SK-MEL-5 (cell line): Measurements from ENCODE around the gene ZNF331. TPM values are rescaled to one million over a fixed set of nuclear protein-coding genes. Genes with fewer than 3 reads are reported as not detected.

Experiments
- DNase-seq: peaks from one replicate; pipeline ENCODE4 v3.0.0-alpha.2; 2016; ENCODE audit warnings: low read depth, low spot score
- in situ Hi-C: cut with HindIII; loops from 2 replicates; pipeline ENCODE4 v1.10.0; 2016; ENCODE audit warnings: low sequenced_read_pairs, high pct_unique_total_duplicates, low pct_unique_long_range_greater_than_20kb
- total RNA-seq: library from RNA; depleted of rRNA; stranded (reverse); fragments of >200 nt; shearing (Covaris generic); gene quantifications from 2 replicates; pipeline ENCODE4 v1.2.3, GENCODE V29; 2014

The ZNF331 gene
- total RNA-seq, 1 experiment from 2014 or later, result 4.3 TPM

- in situ Hi-C loops, result no loop called here
- DNase-seq, result no peak
Measured at GRCh38 chr19:53518716-53519115, 19.2 kb upstream of the ZNF331 start.

GRCh38 chr19:53519446-53519845 lies 18.5 kb upstream of the ZNF331 start:
- in situ Hi-C loops, result no loop called here
- DNase-seq, result peak; percentile 6

- in situ Hi-C loops, result no loop called here
- DNase-seq, result no peak
Measured at GRCh38 chr19:53520163-53520546, 17.8 kb upstream of the ZNF331 start.

GRCh38 chr19:53520547-53521372 lies 17.2 kb upstream of the ZNF331 start:
- in situ Hi-C loops, result no loop called here
- peak; percentile 98 for DNase-seq

GRCh38 chr19:53521373-53522202 lies 16.4 kb upstream of the ZNF331 start:
- in situ Hi-C loops, result no loop called here

GRCh38 chr19:53525922-53526321 lies 12.0 kb upstream of the ZNF331 start:
- in situ Hi-C loops, result no loop called here
- no peak for DNase-seq

More at GRCh38 chr19:53521373-53522202, 16.4 kb upstream of the ZNF331 start:
- DNase-seq, result no peak

GRCh38 chr19:53530622-53531021 lies 7.3 kb upstream of the ZNF331 start:
- in situ Hi-C loops, result no loop called here
- no peak for DNase-seq

GRCh38 chr19:53531457-53531856 lies 6.5 kb upstream of the ZNF331 start:
- no peak for DNase-seq
- in situ Hi-C loops, result no loop called here

- no peak for DNase-seq
- in situ Hi-C loops, result no loop called here
Measured at GRCh38 chr19:53532362-53532761, 5.6 kb upstream of the ZNF331 start.

GRCh38 chr19:53536225-53536548 lies 1.8 kb upstream of the ZNF331 start:
- no peak for DNase-seq
- in situ Hi-C loops, result no loop called here

GRCh38 chr19:53537121-53537520 lies 824 bp upstream of the ZNF331 start:
- DNase-seq, result no peak
- in situ Hi-C loops, result no loop called here

- in situ Hi-C loops, result no loop called here
- no peak for DNase-seq
Measured at GRCh38 chr19:53538378-53539109, 599 bp downstream of the ZNF331 start.

GRCh38 chr19:53540091-53540490 lies 2.1 kb downstream of the ZNF331 start:
- no peak for DNase-seq
- in situ Hi-C loops, result no loop called here

- DNase-seq, result no peak
- in situ Hi-C loops, result no loop called here
Measured at GRCh38 chr19:53541971-53542370, 4.0 kb downstream of the ZNF331 start.

- in situ Hi-C loops, result no loop called here
- no peak for DNase-seq
Measured at GRCh38 chr19:53545271-53546065, 7.5 kb downstream of the ZNF331 start.

- no peak for DNase-seq
- in situ Hi-C loops, result no loop called here
Measured at GRCh38 chr19:53546758-53547513, 9.0 kb downstream of the ZNF331 start.

GRCh38 chr19:53549340-53549739 lies 11.4 kb downstream of the ZNF331 start:
- in situ Hi-C loops, result no loop called here
- peak; percentile 32 for DNase-seq
